ENCODE results near the gene SDSL. TPM values are rescaled to one million over a fixed set of nuclear protein-coding genes. Genes with fewer than 3 reads are reported as not detected.

The SDSL gene
- total RNA-seq, 1 experiment from 2014 or later = 2.5 TPM

DNA sequence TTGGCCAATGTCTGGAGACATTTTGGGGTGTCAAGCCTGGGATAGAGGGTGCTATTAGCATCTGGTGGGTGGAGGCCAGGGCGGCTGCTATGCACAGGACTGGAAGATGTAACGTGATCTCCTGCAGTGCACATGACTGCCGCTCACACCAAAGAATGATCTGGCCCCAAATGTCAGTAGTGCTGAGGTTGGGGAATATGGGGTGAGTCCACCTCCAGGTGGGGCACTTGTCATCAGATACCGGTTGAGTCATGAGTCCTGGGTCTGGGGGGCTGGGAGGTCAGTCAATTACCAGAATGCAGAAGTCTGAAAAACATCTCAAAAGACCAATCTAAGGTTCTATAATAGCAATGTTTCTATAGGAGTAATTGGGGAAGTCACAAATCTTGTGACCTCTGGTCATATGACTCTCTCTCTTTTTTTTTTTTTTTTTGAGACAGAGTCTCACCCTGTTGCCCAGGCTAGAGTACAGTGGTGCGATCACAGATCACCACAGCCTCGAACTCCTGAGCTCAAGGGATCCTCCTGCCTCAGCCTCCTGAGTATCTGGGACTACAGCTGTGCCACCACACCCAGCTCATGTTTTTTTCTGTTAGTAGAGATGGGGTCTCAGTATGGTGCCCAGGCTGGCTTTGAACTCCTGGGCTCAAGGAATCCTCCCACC is 6.0 kb upstream of the SDSL start:
- no peak for DNase-seq (ENCODE audit: extremely low read depth, low read depth)

DNA sequence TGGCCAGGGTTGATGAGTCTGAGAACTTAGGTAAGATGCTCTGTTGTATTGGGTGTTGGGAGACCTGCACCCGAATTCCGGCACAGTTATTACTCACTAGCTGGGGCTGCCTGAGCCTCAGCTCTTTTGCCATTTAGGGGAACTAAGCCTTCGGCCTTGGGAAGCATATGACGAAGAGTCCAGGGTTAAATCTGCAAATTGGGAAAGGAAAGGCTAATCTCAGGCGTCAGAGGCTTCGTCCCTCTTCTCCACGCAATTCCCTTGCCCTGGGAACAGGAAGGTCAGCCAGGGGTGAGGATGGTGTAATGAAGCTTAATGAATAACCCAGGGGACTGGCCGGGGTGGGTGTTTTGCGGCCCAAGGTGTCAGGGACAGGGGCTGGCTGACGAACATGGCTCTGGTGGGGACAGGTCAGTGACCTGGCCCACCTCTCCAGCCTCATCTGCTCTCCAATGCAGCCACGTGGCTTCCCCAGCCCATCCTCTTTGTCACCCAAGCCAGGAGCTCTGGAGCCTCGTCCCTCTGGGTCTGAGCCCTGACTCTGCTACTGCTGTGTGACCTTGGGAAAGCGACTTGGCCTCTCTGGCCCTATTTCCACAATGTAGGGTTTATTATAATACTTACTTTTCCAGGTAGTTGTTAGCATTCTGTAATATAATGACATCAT is 3.8 kb upstream of the SDSL start:
- DNase-seq (ENCODE audit: extremely low read depth, low read depth) = no peak

DNA sequence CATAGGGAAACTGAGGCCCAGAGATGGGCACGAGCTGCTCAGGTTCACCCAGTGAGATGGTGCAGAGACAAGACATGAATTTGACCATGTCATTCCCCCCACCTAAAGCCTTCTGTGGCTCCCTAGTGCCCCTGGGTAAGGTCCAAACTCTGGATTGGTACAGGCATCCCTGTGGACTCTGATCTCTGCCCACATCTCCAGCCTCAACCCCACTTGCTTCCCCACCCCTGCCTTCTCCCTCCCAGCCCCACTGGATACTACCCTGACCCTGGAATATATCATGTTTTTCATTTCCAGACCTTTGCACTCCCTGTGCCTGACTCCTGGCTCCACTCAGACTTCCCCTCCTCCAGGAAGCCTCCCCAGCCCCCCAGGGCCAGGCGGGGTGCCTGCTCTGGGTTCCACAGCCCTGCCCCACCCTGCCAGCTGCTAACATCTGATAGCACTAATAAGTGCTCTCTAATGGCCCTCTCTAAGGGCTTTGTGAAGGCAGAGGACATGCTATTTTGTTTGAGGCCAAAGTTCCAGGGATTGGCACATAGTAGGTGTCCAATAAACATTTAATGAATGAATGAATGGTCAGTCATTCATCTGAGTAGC is 1.1 kb upstream of the SDSL start:
- no peak for DNase-seq (ENCODE audit: extremely low read depth, low read depth)

DNA sequence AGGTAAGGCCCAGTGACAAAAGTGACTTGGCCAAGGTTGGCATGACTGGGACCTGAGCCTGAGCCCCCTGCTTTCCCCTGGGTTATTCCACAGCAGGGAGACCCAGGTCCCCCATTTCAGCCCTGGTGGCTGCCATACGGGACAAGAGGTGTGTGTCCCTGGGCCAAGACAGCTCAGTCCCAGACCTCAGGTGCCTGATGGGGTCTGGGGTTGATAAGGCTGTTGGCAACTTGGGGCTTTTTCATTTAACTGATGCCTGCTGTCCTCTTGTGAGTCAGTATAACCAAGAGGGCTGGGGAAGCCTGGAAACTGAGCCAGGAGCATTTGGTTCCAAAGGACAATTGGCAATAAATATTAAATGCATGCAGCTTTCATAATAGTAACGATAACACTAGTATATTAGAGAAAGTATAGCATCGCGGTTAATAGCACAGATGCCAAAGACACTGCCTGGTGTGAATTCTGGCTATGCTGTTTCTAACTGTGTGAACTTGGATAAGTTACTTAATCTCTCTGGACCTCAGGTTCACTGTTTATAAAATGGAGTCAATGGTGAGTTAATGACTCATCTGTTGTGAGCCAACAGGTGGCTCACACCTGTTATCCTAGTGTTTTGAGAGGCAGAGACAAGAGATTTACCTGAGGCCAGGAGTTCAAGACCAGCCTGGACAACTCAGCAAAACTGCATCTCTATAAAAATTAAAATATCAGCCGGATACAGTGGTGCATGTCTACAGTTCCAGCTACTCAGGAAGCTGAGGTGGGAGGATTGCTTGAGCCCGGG is 898 bp downstream of the SDSL start:
- DNase-seq (ENCODE audit: extremely low read depth, low read depth) = no peak

DNA sequence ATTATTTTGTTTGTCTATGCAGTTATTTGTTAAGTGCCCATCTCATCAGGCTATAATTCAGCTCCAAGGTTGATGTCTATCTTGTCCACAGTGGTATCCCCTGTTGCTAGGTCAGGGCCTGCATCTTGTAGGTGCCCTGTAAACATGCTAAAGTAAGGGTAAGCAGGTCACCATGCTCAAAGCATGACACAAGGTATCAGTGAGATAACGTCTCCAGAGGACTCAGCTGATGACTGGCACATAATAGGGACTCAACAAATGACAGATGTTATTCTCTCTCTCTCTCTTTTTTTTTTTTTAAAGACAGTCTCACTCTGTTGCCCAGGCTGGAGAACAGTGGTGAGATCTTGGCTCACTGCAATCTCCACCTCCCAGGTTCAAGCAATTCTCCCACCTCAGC is 2.3 kb downstream of the SDSL start:
- no peak for DNase-seq (ENCODE audit: extremely low read depth, low read depth)

DNA sequence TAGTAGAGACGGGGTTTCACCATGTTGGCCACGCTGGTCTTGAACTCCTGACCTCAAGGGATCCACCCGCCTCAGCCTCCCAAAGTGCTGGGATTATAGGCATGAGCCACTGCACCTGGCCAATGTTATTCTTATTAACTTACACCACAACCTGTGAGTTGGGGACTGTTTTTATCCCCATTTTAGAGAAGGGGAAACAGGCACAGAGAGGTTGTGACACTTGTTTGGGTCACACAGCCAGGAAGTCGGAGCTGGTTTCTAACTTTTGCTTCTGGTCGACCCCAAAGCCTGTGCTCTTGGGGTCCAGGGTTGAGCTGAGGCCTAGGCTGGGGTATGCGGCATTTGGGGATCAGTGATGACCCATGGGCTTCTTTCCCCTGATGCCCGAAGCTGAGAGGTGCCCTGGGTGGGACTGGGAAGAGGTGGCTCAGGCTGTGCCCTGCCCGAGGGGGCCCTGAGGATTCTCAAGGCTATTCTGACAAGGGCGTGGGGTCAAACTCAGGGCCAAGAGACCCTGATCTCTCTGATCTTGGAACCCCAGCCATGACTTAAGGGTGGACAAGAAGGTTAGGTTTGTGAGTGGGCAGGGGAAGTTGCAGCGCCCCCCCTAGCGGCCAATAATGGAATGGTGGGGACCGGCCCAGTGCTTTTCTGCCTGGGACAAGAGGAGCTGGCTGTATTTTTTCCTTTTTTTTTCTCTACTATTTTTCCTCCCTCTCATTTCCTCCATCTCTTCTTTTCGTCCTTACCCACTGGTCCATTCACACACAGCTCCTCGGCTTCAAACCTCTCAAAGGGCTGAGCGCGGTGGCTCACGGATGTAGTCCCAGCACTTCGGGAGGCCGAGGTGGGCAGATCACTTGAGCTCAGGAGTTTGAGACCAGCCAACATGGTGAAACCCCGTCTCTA is 3.0 kb downstream of the SDSL start:
- DNase-seq (ENCODE audit: extremely low read depth, low read depth) = peak; percentile 37

DNA sequence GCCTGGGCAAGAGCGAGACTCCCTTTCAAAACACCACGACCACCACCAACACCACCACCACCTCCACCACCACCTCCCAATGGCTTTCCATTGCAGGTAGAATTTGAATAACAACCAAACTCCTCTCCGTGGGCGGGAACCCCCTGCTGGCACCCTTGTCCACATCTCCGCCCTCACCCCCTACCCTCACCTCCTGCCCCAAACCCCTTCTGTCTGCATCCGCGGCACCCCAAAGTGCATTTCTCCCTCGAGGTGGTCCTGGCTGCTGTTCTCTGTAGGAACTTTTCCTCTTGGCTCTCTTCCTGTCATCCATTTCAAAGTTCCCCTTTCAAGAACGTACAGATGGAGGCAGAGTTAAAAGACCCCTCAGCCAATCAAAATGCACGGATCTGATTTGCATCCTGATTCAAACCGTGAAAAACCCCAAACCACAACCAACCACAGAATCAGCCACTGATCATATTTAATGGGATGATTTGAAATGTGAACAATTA is 3.8 kb downstream of the SDSL start:
- DNase-seq (ENCODE audit: extremely low read depth, low read depth) = no peak

DNA sequence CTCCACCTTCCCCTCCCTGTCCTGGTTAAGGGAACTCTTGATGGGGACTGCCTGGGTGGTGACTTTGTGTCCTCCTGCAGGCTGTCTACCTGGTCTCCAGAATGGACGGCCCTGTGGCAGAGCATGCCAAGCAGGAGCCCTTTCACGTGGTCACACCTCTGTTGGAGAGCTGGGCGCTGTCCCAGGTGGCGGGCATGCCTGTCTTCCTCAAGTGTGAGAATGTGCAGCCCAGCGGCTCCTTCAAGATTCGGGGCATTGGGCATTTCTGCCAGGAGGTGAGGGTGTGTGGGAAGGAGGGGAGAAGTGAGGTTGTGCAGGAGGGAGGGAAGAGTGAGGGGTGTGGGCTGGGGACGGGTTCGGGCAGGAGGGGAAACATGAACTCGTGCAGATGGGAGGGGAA is 5.7 kb downstream of the SDSL start:
- DNase-seq (ENCODE audit: extremely low read depth, low read depth) = no peak

DNA sequence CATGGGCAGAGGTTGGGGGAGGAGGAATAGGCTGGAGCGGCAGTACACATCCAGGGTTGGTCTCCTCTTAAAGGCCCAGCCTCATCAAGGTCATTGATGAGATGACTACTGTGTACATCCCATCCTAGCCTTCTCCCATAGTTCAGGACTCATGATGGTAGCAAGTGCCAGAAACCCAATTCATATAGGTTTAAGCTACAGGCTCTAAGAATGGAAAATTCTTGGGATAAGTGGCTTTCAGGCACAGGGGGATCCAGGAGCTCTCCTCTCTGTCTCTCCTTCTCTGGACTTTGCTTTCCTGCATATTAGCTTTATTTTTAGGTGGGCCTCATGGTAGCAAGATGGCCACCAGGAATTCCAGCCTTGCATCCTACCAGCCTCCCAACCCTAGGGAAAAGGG is 6.3 kb downstream of the SDSL start:
- DNase-seq (ENCODE audit: extremely low read depth, low read depth) = no peak

DNA sequence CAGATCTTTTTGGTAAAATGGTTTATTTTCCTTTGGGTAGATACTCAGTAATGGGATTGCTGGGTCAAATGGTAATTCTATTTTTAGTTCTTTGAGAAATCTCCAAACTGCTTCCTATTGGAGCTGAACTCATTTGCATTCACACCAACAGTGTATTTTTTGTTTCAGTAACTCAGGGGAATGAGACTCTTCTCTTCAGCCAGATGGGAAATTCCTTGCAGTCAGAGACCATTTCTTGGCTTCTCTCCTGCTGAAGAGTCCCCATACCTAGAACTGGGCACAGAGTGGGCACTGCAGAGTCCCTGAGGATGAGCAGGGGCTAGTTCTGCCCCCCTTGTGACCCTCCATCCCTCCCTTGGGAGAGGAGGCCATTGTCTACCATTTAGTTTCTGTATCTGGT is 10.8 kb downstream of the SDSL start:
- DNase-seq (ENCODE audit: extremely low read depth, low read depth) = no peak

DNA sequence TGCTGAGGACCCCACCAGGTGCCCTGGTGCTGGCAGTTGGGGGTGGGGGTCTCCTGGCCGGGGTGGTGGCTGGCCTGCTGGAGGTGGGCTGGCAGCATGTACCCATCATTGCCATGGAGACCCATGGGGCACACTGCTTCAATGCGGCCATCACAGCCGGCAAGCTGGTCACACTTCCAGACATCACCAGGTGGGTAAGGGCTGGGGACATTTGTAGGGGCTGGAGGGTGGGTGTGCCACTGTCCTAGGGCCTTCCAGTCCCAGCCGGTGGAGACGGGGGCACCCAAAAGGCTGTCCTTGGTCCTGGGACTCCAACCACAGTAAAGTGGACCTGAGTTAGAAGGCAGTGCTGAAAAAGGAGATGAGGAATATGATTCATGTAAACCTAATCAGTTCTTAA is 13.2 kb downstream of the SDSL start:
- DNase-seq (ENCODE audit: extremely low read depth, low read depth) = no peak

DNA sequence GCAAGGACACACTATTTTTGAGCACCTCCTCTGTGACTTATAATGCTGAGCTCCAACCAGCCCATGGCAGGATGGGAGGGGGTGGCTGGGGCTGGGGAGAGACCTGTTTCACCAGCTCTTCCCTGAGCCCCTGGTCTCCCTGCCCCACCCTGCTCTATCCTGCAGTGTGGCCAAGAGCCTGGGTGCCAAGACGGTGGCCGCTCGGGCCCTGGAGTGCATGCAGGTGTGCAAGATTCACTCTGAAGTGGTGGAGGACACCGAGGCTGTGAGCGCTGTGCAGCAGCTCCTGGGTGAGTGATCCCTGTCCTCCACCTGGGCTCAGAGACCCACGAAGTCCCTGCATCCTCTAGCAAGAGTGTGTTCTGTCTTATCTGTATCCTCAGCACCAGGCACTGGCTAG is 14.4 kb downstream of the SDSL start:
- no peak for DNase-seq (ENCODE audit: extremely low read depth, low read depth)

DNA sequence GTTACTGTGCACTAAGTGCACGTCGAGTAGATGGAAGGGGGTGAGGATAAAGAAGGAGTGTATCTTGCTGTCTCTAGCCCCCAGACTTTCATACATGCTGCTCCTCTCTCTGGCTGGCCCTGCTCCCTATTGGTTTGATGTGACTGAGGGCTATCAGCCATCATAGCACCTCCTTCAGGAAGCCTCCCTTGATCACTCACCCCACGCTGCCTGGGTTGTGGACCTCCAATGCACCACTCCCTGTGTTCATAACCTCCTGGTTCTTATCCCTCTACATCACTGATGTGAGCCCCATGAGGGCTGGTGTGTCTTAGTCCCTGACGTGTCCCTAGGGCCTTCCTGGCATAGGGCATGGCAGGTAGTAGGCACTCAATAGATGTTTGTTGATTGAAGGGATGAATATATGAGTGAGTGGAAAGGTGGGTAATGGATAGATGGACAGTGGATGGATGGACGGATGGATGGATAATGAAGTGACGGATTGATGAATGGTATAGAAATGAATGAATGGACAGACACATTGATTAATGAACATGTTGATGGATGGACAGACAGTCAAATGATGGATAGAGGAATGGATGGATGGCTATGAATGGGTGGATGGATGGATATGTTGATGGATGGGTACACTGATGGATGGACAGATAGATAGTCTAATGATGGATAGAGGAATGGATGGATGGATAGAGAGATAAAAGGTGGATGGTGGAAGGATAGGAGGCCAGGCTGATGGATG is 15.0 kb downstream of the SDSL start:
- DNase-seq (ENCODE audit: extremely low read depth, low read depth) = no peak

DNA sequence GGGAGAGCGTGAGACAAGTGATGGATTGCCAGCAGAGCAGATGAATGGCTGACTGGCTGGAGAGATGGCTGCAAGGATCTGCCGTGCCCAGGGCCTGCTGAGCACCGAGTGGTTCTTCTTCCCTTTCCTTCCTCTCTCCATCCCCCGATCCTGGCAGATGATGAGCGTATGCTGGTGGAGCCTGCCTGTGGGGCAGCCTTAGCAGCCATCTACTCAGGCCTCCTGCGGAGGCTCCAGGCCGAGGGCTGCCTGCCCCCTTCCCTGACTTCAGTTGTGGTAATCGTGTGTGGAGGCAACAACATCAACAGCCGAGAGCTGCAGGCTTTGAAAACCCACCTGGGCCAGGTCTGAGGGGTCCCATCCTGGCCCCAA is 15.5 kb downstream of the SDSL start:
- DNase-seq (ENCODE audit: extremely low read depth, low read depth) = no peak

DNA sequence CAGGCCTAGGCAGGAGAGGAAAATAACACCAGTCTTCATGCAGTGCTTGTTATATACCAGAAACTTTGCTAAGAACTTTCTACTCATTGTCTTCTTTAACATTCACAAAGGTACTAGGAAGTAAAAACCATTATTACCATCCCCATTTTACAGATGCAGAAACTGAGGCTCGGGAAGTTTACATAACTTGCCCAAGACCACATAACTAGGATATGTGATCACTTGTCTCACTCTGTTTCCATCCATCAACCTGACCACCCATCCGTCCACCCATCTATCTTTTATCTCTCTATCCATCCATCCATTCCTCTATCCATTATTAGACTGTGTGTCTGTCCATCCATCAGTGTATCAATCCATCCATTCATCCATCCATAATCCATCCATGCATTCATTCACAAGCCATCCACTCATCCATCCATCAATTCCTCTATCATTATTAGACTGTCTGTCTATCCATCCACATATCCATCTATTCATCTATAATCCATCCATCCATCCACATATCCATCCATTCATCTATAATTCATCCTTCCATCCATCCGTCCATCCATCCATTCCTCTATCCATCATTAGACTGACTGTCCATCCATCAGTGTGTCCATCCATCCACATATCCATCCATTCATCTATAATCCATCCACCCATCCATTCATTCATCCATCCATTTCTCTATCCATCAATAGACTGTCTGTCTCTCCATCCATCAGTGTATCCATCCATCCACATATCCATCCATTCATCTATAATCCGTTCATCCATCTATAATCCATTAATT is 16.5 kb downstream of the SDSL start:
- no peak for DNase-seq (ENCODE audit: extremely low read depth, low read depth)

DNA sequence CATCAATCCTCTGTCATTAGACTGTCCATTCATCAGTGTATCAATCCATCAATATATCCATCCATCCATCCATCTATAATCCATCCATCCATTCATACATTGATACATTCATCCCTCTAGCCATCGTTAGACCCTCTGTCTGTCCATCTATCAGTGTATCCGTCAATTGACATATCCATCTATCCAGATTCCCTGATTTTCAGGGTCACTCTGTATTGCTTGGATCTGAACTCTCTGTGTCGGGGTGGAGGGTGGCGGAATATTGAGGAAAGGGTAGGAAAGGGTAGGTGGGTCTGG is 17.1 kb downstream of the SDSL start:
- DNase-seq (ENCODE audit: extremely low read depth, low read depth) = no peak

DNA sequence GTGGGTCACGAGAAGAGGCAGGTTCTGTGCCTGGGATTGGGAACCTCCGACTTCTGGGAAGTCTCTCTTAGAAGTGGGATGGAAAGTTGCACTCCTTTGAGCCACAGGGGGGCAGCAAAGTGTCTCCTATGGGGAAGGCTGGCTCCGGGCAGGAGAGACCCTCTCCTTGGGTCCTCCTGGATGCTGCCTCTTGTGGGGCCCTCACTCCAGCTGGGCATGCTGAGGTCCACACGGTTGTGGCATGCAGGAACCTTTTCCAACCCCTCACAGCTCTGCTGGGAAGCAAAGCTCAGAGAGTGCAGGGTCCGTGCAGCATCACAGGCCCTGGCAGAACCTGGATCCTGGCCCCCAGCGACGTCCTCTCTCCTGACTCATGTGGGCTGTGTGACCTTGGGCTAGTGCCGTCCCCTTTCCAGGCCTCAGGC is 17.4 kb downstream of the SDSL start:
- DNase-seq (ENCODE audit: extremely low read depth, low read depth) = peak; percentile 53

DNA sequence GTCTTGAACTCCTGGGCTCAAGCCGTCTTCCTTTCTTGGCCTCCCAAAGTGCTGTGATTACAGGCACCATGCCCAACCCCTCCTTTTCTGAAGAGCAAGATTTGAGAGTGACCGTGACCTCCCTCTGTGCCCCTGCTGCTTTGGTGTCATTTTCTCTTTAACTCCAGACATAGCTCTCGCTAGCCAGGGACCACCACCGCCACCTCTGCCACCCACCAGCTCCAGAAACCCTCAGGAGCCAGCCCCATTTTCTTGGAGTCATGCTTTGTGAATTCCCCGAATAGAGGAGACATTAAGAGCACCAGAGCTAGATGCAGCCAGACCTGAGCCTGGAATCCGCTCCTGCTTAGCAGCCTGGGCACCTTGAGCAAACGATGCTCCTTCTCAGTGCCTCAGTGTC is 18.2 kb downstream of the SDSL start:
- no peak for DNase-seq (ENCODE audit: extremely low read depth, low read depth)
